Measurements from ENCODE around the gene AP4S1.
A peak's percentile ranks its signal among the peaks of the same experiment; 100 is the strongest.

Gene AP4S1

GRCh38 chr14:31027847-31028246 lies 2.4 kb downstream of the AP4S1 start:
- Histone ChIP-seq H2BK12ac (ENCODE audit: low read length) (peak overlapping the region; percentile 41), H3K4me1 (ENCODE audit: control insufficient read depth in 2 of 2, insufficient read depth in 1 of 2, low read depth in 1 of 2, low read length in 2 of 2) (peaks cover 2 to 6% of the 10 kb centered on the region in 2 donors), H4K8ac (ENCODE audit: low read depth, low read length) (no peak overlapping the region), H3K9ac (ENCODE audit: low read depth, low read length, poor library complexity) (no peak overlapping the region), H3K4me3 (ENCODE audit: low read length in 2 of 2) (peak overlapping the region in 1 of 2 donors; percentile 99), H3K18ac (ENCODE audit: low read length) (no peak overlapping the region), H2BK5ac (ENCODE audit: low read length) (no peak overlapping the region), H4K91ac (ENCODE audit: low read depth, low read length, poor library complexity) (no peak overlapping the region), H3K36me3 (replicated peaks in 1 of 2; ENCODE audit: control insufficient read depth in 2 of 2, insufficient read depth in 2 of 2, low read length in 2 of 2) (peaks cover 0 to 5% of the 10 kb centered on the region in 2 donors), H3K14ac (ENCODE audit: low read length) (no peak overlapping the region), H3K4ac (ENCODE audit: low read length) (no peak overlapping the region), H2BK15ac (ENCODE audit: low read length) (no peak overlapping the region), H3K27ac (replicated peaks; ENCODE audit: low read length) (no peak overlapping the region), H2AK5ac (ENCODE audit: low read depth, low read length) (no peak overlapping the region), H3K79me1 (ENCODE audit: low read depth, low read length) (peaks cover 5% of the 10 kb centered on the region), H3K9me3 (replicated peaks in 1 of 2; ENCODE audit: control insufficient read depth in 2 of 2, insufficient read depth in 1 of 2, low read depth in 1 of 2, low read length in 2 of 2) (no peaks in the 10 kb centered on the region), H3K23ac (ENCODE audit: low read depth, low read length, poor library complexity) (no peak overlapping the region), H2AFZ (ENCODE audit: low read length) (no peak overlapping the region), H3K4me2 (ENCODE audit: insufficient read depth, low read length, poor library complexity, severe bottlenecking) (no peak overlapping the region), H3K27me3 (ENCODE audit: control insufficient read depth in 3 of 3, insufficient read depth in 3 of 3, low read depth in 1 of 3, low read length in 3 of 3) (no peaks in the 10 kb centered on the region), H2BK120ac (ENCODE audit: low read depth, low read length) (no peak overlapping the region)
- DNase-seq (ENCODE audit: low spot score), result no peak
- no CpG with 5 or more reads among the region's 1 CpG for WGBS, 2 donors (ENCODE audit: extremely low coverage in 2 of 2, insufficient read length in 2 of 2, insufficient replicate concordance in 1 of 2)

- no peak overlapping the region for H2BK12ac ChIP-seq (ENCODE audit: low read length)
- no peak overlapping the region for H3K4ac ChIP-seq (ENCODE audit: low read length)
- WGBS, 2 donors (ENCODE audit: extremely low coverage in 2 of 2, insufficient read length in 2 of 2, insufficient replicate concordance in 1 of 2), result no CpG with 5 or more reads among the region's 3 CpGs
- H3K9me3 ChIP-seq (replicated peaks in 1 of 2; ENCODE audit: control insufficient read depth in 2 of 2, insufficient read depth in 1 of 2, low read depth in 1 of 2, low read length in 2 of 2), result no peaks in the 10 kb centered on the region
- no peak overlapping the region for H3K27ac ChIP-seq (replicated peaks; ENCODE audit: low read length)
- no peak overlapping the region for H3K4me2 ChIP-seq (ENCODE audit: insufficient read depth, low read length, poor library complexity, severe bottlenecking)
- H3K14ac ChIP-seq (ENCODE audit: low read length), result no peak overlapping the region
- H3K23ac ChIP-seq (ENCODE audit: low read depth, low read length, poor library complexity), result no peak overlapping the region
- no peak overlapping the region for H3K9ac ChIP-seq (ENCODE audit: low read depth, low read length, poor library complexity)
- H2BK5ac ChIP-seq (ENCODE audit: low read length), result no peak overlapping the region
- no peak overlapping the region for H2AK5ac ChIP-seq (ENCODE audit: low read depth, low read length)
- H3K27me3 ChIP-seq (ENCODE audit: control insufficient read depth in 3 of 3, insufficient read depth in 3 of 3, low read depth in 1 of 3, low read length in 3 of 3), result no peaks in the 10 kb centered on the region
- no peak for DNase-seq (ENCODE audit: low spot score)
- H2BK15ac ChIP-seq (ENCODE audit: low read length), result no peak overlapping the region
- no peaks in the 10 kb centered on the region for H3K36me3 ChIP-seq (replicated peaks in 1 of 2; ENCODE audit: control insufficient read depth in 2 of 2, insufficient read depth in 2 of 2, low read length in 2 of 2)
- H4K91ac ChIP-seq (ENCODE audit: low read depth, low read length, poor library complexity), result no peak overlapping the region
- no peak overlapping the region for H3K18ac ChIP-seq (ENCODE audit: low read length)
- H2AFZ ChIP-seq (ENCODE audit: low read length), result no peak overlapping the region
- no peak overlapping the region for H4K8ac ChIP-seq (ENCODE audit: low read depth, low read length)
- peaks cover 2% of the 10 kb centered on the region in 2 donors for H3K4me1 ChIP-seq (ENCODE audit: control insufficient read depth in 2 of 2, insufficient read depth in 1 of 2, low read depth in 1 of 2, low read length in 2 of 2)
- H3K4me3 ChIP-seq (ENCODE audit: low read length in 2 of 2), result no peak overlapping the region
- peaks cover 5% of the 10 kb centered on the region for H3K79me1 ChIP-seq (ENCODE audit: low read depth, low read length)
- no peak overlapping the region for H2BK120ac ChIP-seq (ENCODE audit: low read depth, low read length)
Observed at GRCh38 chr14:31029016-31029970, 3.8 kb downstream of the AP4S1 start.

DNA sequence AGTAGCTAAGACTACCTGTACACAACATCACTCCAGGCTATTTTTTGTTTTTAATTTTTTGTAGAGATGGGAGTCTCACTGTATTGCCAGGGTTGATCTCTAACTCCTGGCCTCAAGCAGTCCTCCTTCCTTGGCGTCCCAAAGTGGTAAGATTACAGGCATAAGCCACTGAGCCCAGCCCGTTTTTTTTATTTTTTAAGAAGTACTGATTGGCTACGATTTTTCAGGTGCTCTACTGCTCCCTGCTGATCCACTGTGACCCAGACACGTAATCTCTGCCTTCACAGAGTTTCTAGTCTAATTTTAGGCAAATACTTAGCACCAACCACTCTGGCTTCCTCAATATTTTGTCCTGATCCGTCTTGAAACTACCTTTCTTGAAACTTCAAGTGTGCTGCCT lies 5.0 kb downstream of the AP4S1 start:
- Histone ChIP-seq H3K4ac (ENCODE audit: low read length) (no peak overlapping the region), H2BK12ac (ENCODE audit: low read length) (no peak overlapping the region), H3K27me3 (ENCODE audit: control insufficient read depth in 3 of 3, insufficient read depth in 3 of 3, low read depth in 1 of 3, low read length in 3 of 3) (no peaks in the 10 kb centered on the region), H4K8ac (ENCODE audit: low read depth, low read length) (no peak overlapping the region), H3K14ac (ENCODE audit: low read length) (no peak overlapping the region), H2BK15ac (ENCODE audit: low read length) (no peak overlapping the region), H3K4me3 (ENCODE audit: low read length in 2 of 2) (no peak overlapping the region), H2AFZ (ENCODE audit: low read length) (no peak overlapping the region), H3K27ac (replicated peaks; ENCODE audit: low read length) (no peak overlapping the region), H3K9ac (ENCODE audit: low read depth, low read length, poor library complexity) (no peak overlapping the region), H2BK5ac (ENCODE audit: low read length) (no peak overlapping the region), H3K4me2 (ENCODE audit: insufficient read depth, low read length, poor library complexity, severe bottlenecking) (no peak overlapping the region), H3K79me1 (ENCODE audit: low read depth, low read length) (peaks cover 5% of the 10 kb centered on the region), H3K9me3 (replicated peaks in 1 of 2; ENCODE audit: control insufficient read depth in 2 of 2, insufficient read depth in 1 of 2, low read depth in 1 of 2, low read length in 2 of 2) (no peaks in the 10 kb centered on the region), H3K23ac (ENCODE audit: low read depth, low read length, poor library complexity) (no peak overlapping the region), H3K36me3 (replicated peaks in 1 of 2; ENCODE audit: control insufficient read depth in 2 of 2, insufficient read depth in 2 of 2, low read length in 2 of 2) (no peaks in the 10 kb centered on the region), H2AK5ac (ENCODE audit: low read depth, low read length) (no peak overlapping the region), H3K4me1 (ENCODE audit: control insufficient read depth in 2 of 2, insufficient read depth in 1 of 2, low read depth in 1 of 2, low read length in 2 of 2) (no peaks in the 10 kb centered on the region), H3K18ac (ENCODE audit: low read length) (no peak overlapping the region), H4K91ac (ENCODE audit: low read depth, low read length, poor library complexity) (no peak overlapping the region), H2BK120ac (ENCODE audit: low read depth, low read length) (no peak overlapping the region)
- DNase-seq (ENCODE audit: low spot score), result no peak
- WGBS, 2 donors (ENCODE audit: extremely low coverage in 2 of 2, insufficient read length in 2 of 2, insufficient replicate concordance in 1 of 2), result no CpG with 5 or more reads among the region's 5 CpGs

DNA sequence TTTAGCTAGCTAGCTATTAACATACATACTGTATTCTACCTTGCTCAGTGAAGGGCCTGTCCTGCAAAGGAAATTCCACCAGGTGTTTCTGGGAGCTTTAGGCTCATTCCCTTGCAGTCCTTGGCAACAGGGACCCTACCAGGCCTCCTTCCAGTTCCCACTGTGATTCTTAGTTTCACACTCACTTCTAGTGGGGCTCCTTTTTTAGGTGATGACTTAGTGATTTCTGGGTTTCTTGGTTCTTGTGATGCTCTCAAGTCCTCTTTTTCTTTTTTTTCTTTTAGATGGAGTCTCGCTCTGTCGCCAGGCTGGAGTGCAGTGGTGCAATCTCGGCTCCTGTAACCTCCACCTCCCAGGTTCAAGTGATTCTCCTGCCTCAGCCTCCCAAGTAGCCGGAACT lies 11.1 kb downstream of the AP4S1 start:
- Histone ChIP-seq H3K9ac (ENCODE audit: low read depth, low read length, poor library complexity) (no peak overlapping the region), H2AK5ac (ENCODE audit: low read depth, low read length) (no peak overlapping the region), H3K36me3 (replicated peaks in 1 of 2; ENCODE audit: control insufficient read depth in 2 of 2, insufficient read depth in 2 of 2, low read length in 2 of 2) (peaks cover 0 to 4% of the 10 kb centered on the region in 2 donors), H3K9me3 (replicated peaks in 1 of 2; ENCODE audit: control insufficient read depth in 2 of 2, insufficient read depth in 1 of 2, low read depth in 1 of 2, low read length in 2 of 2) (peaks cover 0 to 2% of the 10 kb centered on the region in 2 donors), H3K79me1 (ENCODE audit: low read depth, low read length) (no peaks in the 10 kb centered on the region), H3K27me3 (ENCODE audit: control insufficient read depth in 3 of 3, insufficient read depth in 3 of 3, low read depth in 1 of 3, low read length in 3 of 3) (no peaks in the 10 kb centered on the region), H2BK5ac (ENCODE audit: low read length) (no peak overlapping the region), H3K4me1 (ENCODE audit: control insufficient read depth in 2 of 2, insufficient read depth in 1 of 2, low read depth in 1 of 2, low read length in 2 of 2) (no peaks in the 10 kb centered on the region), H3K4me3 (ENCODE audit: low read length in 2 of 2) (no peak overlapping the region), H4K91ac (ENCODE audit: low read depth, low read length, poor library complexity) (no peak overlapping the region), H3K4me2 (ENCODE audit: insufficient read depth, low read length, poor library complexity, severe bottlenecking) (no peak overlapping the region), H3K27ac (replicated peaks; ENCODE audit: low read length) (no peak overlapping the region), H2BK15ac (ENCODE audit: low read length) (no peak overlapping the region), H2AFZ (ENCODE audit: low read length) (no peak overlapping the region), H3K14ac (ENCODE audit: low read length) (no peak overlapping the region), H3K18ac (ENCODE audit: low read length) (no peak overlapping the region), H2BK12ac (ENCODE audit: low read length) (no peak overlapping the region), H2BK120ac (ENCODE audit: low read depth, low read length) (no peak overlapping the region), H4K8ac (ENCODE audit: low read depth, low read length) (no peak overlapping the region), H3K23ac (ENCODE audit: low read depth, low read length, poor library complexity) (no peak overlapping the region), H3K4ac (ENCODE audit: low read length) (no peak overlapping the region)
- no peak for DNase-seq (ENCODE audit: low spot score)
- no CpG with 5 or more reads among the region's 4 CpGs for WGBS, 2 donors (ENCODE audit: extremely low coverage in 2 of 2, insufficient read length in 2 of 2, insufficient replicate concordance in 1 of 2)
